H9 (cell line): ENCODE measurements around the gene LMX1B. TPM values are rescaled to one million over a fixed set of nuclear protein-coding genes. Genes with fewer than 3 reads are reported as not detected.

ENCODE experiments used
- DNase-seq: peaks from one replicate; pipeline ENCODE4 v3.0.0-alpha.2; 2017
- H2AFZ ChIP-seq: one replicate; pipeline ENCODE4 v1.6.1; 2013; ENCODE audit warnings: mild to moderate bottlenecking, low read length, control low read depth, moderate library complexity
- H2AK5ac ChIP-seq: 2 replicates; pipeline ENCODE4 v1.6.1; 2013; ENCODE audit warnings: low read length, control low read depth, mixed read lengths; ENCODE audit not compliant: insufficient read length
- H2BK120ac ChIP-seq: one replicate; pipeline ENCODE4 v1.6.1; 2013; ENCODE audit warnings: low read depth, mild to moderate bottlenecking, low read length, control low read depth, inconsistent platforms; ENCODE audit not compliant: poor library complexity, severe bottlenecking
- H2BK12ac ChIP-seq: 2 replicates; pipeline ENCODE4 v1.6.1; 2013; ENCODE audit warnings: low read length, control low read depth, mixed read lengths, low read depth; ENCODE audit not compliant: insufficient read length
- H2BK15ac ChIP-seq: 2 replicates; pipeline ENCODE4 v1.6.1; 2013; ENCODE audit warnings: low read depth, low read length, control low read depth
- H2BK20ac ChIP-seq: one replicate; pipeline ENCODE4 v1.6.1; 2013; ENCODE audit warnings: low read depth, mild to moderate bottlenecking, low read length, control low read depth, inconsistent platforms; ENCODE audit not compliant: poor library complexity, severe bottlenecking
- H2BK5ac ChIP-seq: 2 replicates; pipeline ENCODE4 v1.6.1; 2013; ENCODE audit warnings: low read length, control low read depth, mixed read lengths; ENCODE audit not compliant: insufficient read length
- H3K14ac ChIP-seq: 2 replicates; pipeline ENCODE4 v1.6.1; 2013; ENCODE audit warnings: low read length, control low read depth; ENCODE audit not compliant: insufficient read depth
- H3K18ac ChIP-seq: 2 replicates; pipeline ENCODE4 v1.6.1; 2013; ENCODE audit warnings: low read depth, mild to moderate bottlenecking, mixed read lengths, low read length, control low read depth; ENCODE audit not compliant: insufficient read length
- H3K23ac ChIP-seq: 2 replicates; pipeline ENCODE4 v1.6.1; 2013; ENCODE audit warnings: low read length, control low read depth, mixed read lengths, low read depth; ENCODE audit not compliant: insufficient read length
- H3K23me2 ChIP-seq: 2 replicates; pipeline ENCODE4 v1.6.1; 2013; ENCODE audit warnings: low read depth, mild to moderate bottlenecking, mixed read lengths, low read length, control low read depth; ENCODE audit not compliant: insufficient read length, poor library complexity, severe bottlenecking
- H3K27ac ChIP-seq: 2 replicates; pipeline ENCODE4 v1.5.1; 2013; ENCODE audit warnings: low read length, control low read depth, mixed read lengths, low read depth; ENCODE audit not compliant: insufficient read length
- H3K27me3 ChIP-seq: 2 replicates; pipeline ENCODE4 v1.6.1; 2013; ENCODE audit warnings: low read length, control low read depth, inconsistent platforms; ENCODE audit not compliant: insufficient read depth
- H3K4ac ChIP-seq: 2 replicates; pipeline ENCODE4 v1.6.1; 2013; ENCODE audit warnings: low read depth, mild to moderate bottlenecking, control low read depth, inconsistent platforms, low read length, moderate library complexity
- H3K4me1 ChIP-seq: 2 replicates; pipeline ENCODE4 v1.6.1; 2013; ENCODE audit warnings: low read length, control low read depth, inconsistent platforms; ENCODE audit not compliant: insufficient read depth
- H3K4me2 ChIP-seq: 2 replicates; pipeline ENCODE4 v1.6.1; 2013; ENCODE audit warnings: low read length, control low read depth, mixed read lengths; ENCODE audit not compliant: insufficient read length, insufficient read depth
- H3K56ac ChIP-seq: 2 replicates; pipeline ENCODE4 v1.6.1; 2013; ENCODE audit warnings: low read depth, mild to moderate bottlenecking, mixed read lengths, low read length, control low read depth; ENCODE audit not compliant: insufficient read length
- H3K79me1 ChIP-seq: 2 replicates; pipeline ENCODE4 v1.6.1; 2013; ENCODE audit warnings: low read depth, mild to moderate bottlenecking, moderate library complexity, low read length, control low read depth, inconsistent platforms; ENCODE audit not compliant: insufficient read depth, poor library complexity, severe bottlenecking
- H3K79me2 ChIP-seq: 2 replicates; pipeline ENCODE4 v1.6.1; 2013; ENCODE audit warnings: low read length, control low read depth, inconsistent platforms; ENCODE audit not compliant: insufficient read depth
- H3K9ac ChIP-seq: 2 replicates; pipeline ENCODE4 v1.6.1; 2013; ENCODE audit warnings: low read length, control low read depth, mixed read lengths; ENCODE audit not compliant: insufficient read length; ENCODE audit errors: extremely low read depth
- H3K9me3 ChIP-seq: one replicate; pipeline ENCODE4 v1.6.1; 2013; ENCODE audit warnings: low read depth, low read length, inconsistent platforms; ENCODE audit not compliant: control insufficient read depth
- H3T11ph ChIP-seq: one replicate; pipeline ENCODE4 v1.6.1; 2013; ENCODE audit warnings: mild to moderate bottlenecking, low read length, control low read depth, inconsistent platforms
- H4K20me1 ChIP-seq: one replicate; pipeline ENCODE4 v1.6.1; 2013; ENCODE audit not compliant: control insufficient read depth, insufficient read length, insufficient read depth
- H4K5ac ChIP-seq: 2 replicates; pipeline ENCODE4 v1.6.1; 2013; ENCODE audit warnings: low read depth, mild to moderate bottlenecking, mixed read lengths, low read length, control low read depth; ENCODE audit not compliant: insufficient read length
- H4K8ac ChIP-seq: replicated peaks from 2 replicates; pipeline ENCODE4 v1.6.1; 2013; ENCODE audit warnings: low read length, control low read depth, mixed read lengths, low read depth; ENCODE audit not compliant: insufficient read length
- H4K91ac ChIP-seq: 2 replicates; pipeline ENCODE4 v1.6.1; 2013; ENCODE audit warnings: low read depth, mild to moderate bottlenecking, moderate library complexity, mixed read lengths, low read length, control low read depth; ENCODE audit not compliant: insufficient read length
- H3K27ac Mint-ChIP-seq, 3 experiments: 2 replicates in 2 of 3; 3 replicates in 1 of 3; pipeline ENCODE4 v1.8.0; 2020 to 2021; ENCODE audit warnings: mixed read lengths in 3 of 3, mild to moderate bottlenecking in 1 of 3, moderate library complexity in 1 of 3
- H3K27me3 Mint-ChIP-seq: 2 replicates; pipeline ENCODE4 v1.8.0; 2021; ENCODE audit warnings: low read depth, mild to moderate bottlenecking, moderate library complexity, mixed read lengths
- H3K36me3 Mint-ChIP-seq, 3 experiments: 2 replicates in 2 of 3; 3 replicates in 1 of 3; pipeline ENCODE4 v1.8.0; 2020 to 2021; ENCODE audit warnings: low read depth in 3 of 3, mixed read lengths in 3 of 3; ENCODE audit not compliant: insufficient read depth in 1 of 3
- H3K4me1 Mint-ChIP-seq, 2 experiments: 2 replicates each; pipeline ENCODE4 v1.8.0; 2020; ENCODE audit warnings: mixed read lengths in 2 of 2
- H3K4me3 Mint-ChIP-seq, 2 experiments: 2 replicates in 1 of 2; 3 replicates in 1 of 2; pipeline ENCODE4 v1.8.0; 2020 to 2021; ENCODE audit warnings: mild to moderate bottlenecking in 2 of 2, mixed read lengths in 2 of 2, moderate library complexity in 1 of 2
- H3K9me3 Mint-ChIP-seq, 2 experiments: 2 replicates in 1 of 2; 3 replicates in 1 of 2; pipeline ENCODE4 v1.8.0; 2020; ENCODE audit warnings: mild to moderate bottlenecking in 2 of 2, mixed read lengths in 2 of 2, moderate library complexity in 1 of 2
- CTCF ChIP-seq: fragments of 200-600 bp; sonication (generic); conservative IDR thresholded peaks from 3 replicates; pipeline ENCODE4 v1.8.0; 2021; ENCODE audit warnings: antibody characterized with exemption, mild to moderate bottlenecking
- WGBS: extraction: QIAGEN DNeasy Blood & Tissue Kit; methylation state at CpG from one replicate; pipeline ENCODE4 v1.1.7; 2013; ENCODE audit warnings: missing lambda C conversion rate, low lambda C conversion rate, mixed read lengths; ENCODE audit not compliant: insufficient read length; ENCODE audit errors: extremely low coverage; 5-methylcytosine and 5-hydroxymethylcytosine counted together
- total RNA-seq: library from RNA; stranded (reverse); gene quantifications from 2 replicates; pipeline ENCODE4 v1.2.1, GENCODE V29; 2021

LMX1B gene
- total RNA-seq, 1 experiment from 2014 or later = 0.85 TPM

GRCh38 chr9:126611592-126612325 is 2.0 kb upstream of the LMX1B start:
- no peak overlapping the region for H3K9ac ChIP-seq
- no peak overlapping the region for H3K27ac ChIP-seq
- no peak overlapping the region for H4K91ac ChIP-seq
- H2BK120ac ChIP-seq = no peak overlapping the region
- H3K18ac ChIP-seq = no peak overlapping the region
- H3K4ac ChIP-seq = no peak overlapping the region
- no peaks in the 10 kb centered on the region for H3K9me3 ChIP-seq
- H3K27ac Mint-ChIP-seq = no peak overlapping the region
- peaks cover 72% of the 10 kb centered on the region for H3K27me3 ChIP-seq
- H3K23me2 ChIP-seq = peaks cover 28% of the 10 kb centered on the region
- H3K27me3 Mint-ChIP-seq = peaks cover 92% of the 10 kb centered on the region
- DNase-seq = peak; percentile 92
- no peak overlapping the region for H3T11ph ChIP-seq
- no peak overlapping the region for H2AFZ ChIP-seq
- no peaks in the 10 kb centered on the region for H3K79me1 ChIP-seq
- H4K5ac ChIP-seq = no peak overlapping the region
- H2BK12ac ChIP-seq = no peak overlapping the region
- peak overlapping the region; percentile 19 to 80; a peak in 4 of 5 replicates for H3K4me3 Mint-ChIP-seq
- no peaks in the 10 kb centered on the region for H3K79me2 ChIP-seq
- H3K4me2 ChIP-seq = peak overlapping the region; percentile 51
- H3K56ac ChIP-seq = no peak overlapping the region
- no CpG with 5 or more reads among the region's 43 CpGs for WGBS
- H3K4me1 ChIP-seq = no peaks in the 10 kb centered on the region
- peak; percentile 93 for TF ChIP-seq CTCF
- no peak overlapping the region for H2BK5ac ChIP-seq
- H2AK5ac ChIP-seq = no peak overlapping the region
- no peaks in the 10 kb centered on the region; a peak in 1 of 7 replicates for H3K36me3 Mint-ChIP-seq
- peaks cover 30 to 39% of the 10 kb centered on the region in 2 experiments for H3K4me1 Mint-ChIP-seq
- peaks cover 0 to 4% of the 10 kb centered on the region in 2 experiments; a peak in 1 of 5 replicates for H3K9me3 Mint-ChIP-seq
- H3K14ac ChIP-seq = no peak overlapping the region
- H4K8ac ChIP-seq = no peak overlapping the region
- H3K23ac ChIP-seq = no peak overlapping the region
- no peak overlapping the region for H2BK15ac ChIP-seq
- no peaks in the 10 kb centered on the region for H4K20me1 ChIP-seq
- H2BK20ac ChIP-seq = no peak overlapping the region
